ENCODE measurements around the gene PLP1.

Gene PLP1

DNA sequence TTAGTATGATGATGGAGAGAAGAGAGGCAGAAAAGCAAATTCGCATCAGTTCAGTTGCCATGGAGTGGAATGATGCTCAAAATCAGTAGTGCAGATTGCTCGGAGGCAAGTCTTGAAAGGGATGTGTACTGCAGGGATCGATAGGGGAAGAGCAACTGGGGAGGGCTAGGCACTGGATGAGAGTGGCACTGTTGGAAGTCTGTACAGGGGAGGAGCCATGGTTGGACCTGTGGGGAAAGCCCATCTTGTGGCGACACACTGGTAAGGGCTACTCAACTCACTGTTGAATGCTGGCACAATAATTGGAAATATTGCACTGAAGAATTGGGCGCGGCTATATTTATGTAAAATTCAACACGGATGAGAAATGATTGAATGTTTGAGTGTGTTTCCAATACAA lies 54.2 kb downstream of the PLP1 start:
- DNase-seq (ENCODE audit: low spot score), result peak; percentile 71

DNA sequence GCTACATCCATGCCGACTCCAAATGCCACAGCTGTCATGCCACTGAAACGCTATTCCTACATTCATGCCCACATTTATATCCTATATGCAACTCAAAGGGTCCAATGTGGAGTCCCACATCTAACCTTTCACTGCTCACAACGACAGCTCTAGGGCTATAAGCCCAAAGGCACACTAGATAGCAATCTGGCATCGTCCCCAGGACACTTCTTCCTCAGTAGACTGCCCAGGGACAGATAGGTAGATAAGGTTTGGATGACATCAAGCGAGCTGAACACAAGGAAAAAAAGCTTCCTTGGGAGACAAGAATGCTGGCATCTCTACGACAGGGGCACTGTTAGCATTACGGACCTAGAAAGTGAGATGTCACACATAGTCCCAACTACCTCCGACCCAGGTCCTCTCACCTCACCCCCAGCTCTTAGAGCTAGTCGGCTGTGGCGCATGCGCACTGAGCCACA lies 54.7 kb downstream of the PLP1 start:
- DNase-seq (ENCODE audit: low spot score), result peak; percentile 74

DNA sequence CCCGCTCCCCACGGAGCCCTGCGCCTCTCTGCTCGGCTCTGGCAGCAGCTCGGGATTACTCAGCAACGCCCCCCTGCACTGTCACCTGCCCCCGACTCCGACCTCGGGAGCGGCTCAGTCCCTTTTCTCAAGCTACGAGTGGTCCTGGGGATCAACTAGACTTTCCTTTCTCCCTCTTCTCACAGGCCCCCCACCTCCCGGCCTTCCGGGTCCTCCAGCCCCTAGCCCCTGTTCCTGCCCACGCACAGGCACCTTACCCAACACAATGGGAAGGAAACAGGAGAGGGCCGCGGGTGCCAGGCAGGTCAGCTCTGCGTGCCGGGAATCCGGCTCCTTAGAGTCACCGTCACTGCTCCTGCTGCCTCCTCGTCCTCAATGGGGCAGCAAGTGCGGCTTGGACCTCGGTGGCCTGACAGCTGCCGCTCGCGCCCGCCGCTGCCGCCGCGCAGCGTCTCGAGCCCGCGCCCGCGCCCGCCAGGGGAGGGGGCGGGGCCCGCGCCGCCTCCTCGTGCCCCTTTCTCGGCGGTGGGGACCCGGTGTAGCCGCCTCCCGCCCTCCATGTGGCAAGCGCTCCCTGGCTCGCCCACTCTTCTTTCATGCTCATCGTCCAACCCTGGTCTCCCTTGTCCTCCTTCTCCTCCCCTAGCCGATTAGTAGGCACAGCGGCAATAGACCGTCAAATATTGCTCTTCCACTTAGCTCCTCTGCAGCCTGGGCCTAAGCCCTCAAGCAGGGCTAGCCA lies 55.3 kb downstream of the PLP1 start, which contains the start of gene RAB9B:
TSS of gene RAB9B (minus strand) at position 455 of the 742 bp plus-strand sequence. CDS start 6,473 bp downstream, outside the sequence.
- peak; percentile 31 for DNase-seq (ENCODE audit: low spot score)

DNA sequence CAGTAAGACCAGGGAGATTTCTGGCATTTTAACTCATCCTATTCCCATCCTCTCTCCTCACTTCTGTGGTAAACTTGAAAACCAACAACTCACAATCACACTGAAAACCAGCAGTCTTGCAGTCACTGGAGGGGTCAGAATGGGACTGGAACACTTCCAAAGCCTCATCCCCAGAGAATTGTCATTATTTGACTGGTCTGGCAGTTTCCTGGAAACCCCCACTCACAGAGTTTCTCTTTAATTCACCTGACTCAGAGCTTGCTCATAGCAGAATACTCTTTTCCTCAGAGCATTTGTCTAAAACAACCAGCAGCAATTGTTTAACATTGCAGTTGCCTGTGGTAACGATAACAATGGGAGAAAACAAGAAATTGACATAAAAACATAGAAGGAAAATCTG lies 62.8 kb downstream of the PLP1 start:
- no peak for DNase-seq (ENCODE audit: low spot score)

Data from cerebellar cortex (tissue), 1 donor.